ENCODE measurements around the gene ZC3H12A.

DNA sequence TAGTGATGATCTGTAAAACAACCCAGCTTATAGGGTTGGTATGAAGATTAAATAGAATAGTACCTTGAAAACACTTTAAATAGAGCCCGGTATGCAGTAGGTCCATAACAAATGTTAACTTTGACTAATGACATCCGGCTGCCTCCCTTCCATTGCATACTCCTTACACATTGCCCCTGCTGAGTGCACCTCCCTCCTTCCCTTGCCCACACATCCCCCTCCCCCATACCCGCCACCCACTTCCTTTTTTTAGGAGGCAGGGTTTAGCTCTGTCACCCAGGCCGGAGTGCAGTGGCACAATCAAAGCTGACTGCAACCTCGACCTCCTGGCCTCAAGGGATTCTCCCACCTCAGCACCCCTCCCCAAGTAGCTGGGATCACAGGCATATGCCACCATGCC lies 24.4 kb upstream of the ZC3H12A start:
- TF ChIP-seq, protein P1, sequence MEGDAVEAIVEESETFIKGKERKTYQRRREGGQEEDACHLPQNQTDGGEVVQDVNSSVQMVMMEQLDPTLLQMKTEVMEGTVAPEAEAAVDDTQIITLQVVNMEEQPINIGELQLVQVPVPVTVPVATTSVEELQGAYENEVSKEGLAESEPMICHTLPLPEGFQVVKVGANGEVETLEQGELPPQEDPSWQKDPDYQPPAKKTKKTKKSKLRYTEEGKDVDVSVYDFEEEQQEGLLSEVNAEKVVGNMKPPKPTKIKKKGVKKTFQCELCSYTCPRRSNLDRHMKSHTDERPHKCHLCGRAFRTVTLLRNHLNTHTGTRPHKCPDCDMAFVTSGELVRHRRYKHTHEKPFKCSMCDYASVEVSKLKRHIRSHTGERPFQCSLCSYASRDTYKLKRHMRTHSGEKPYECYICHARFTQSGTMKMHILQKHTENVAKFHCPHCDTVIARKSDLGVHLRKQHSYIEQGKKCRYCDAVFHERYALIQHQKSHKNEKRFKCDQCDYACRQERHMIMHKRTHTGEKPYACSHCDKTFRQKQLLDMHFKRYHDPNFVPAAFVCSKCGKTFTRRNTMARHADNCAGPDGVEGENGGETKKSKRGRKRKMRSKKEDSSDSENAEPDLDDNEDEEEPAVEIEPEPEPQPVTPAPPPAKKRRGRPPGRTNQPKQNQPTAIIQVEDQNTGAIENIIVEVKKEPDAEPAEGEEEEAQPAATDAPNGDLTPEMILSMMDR (IDR thresholded peaks at IDR 0.05): no peak
- TF ChIP-seq POLR2AphosphoS5 (IDR thresholded peaks at IDR 0.05): no peak
- no peak for TF ChIP-seq POLR2A (IDR thresholded peaks at IDR 0.05)
